ENCODE results near the gene PLK3. TPM values are rescaled to one million over a fixed set of nuclear protein-coding genes. Genes with fewer than 3 reads are reported as not detected.

The PLK3 gene
- total RNA-seq, 1 experiment from 2014 or later: 56.1 TPM

- Histone ChIP-seq H3K27ac (ENCODE audit: low read depth, low read length) (no peak overlapping the region), H3K9me2 (ENCODE audit: insufficient read depth) (no peaks in the 10 kb centered on the region), H2AFZ (ENCODE audit: low read depth, low read length, poor library complexity, severe bottlenecking) (no peak overlapping the region), H3K4me2 (ENCODE audit: low read length) (no peak overlapping the region), H3K9me3 (ENCODE audit: control insufficient read depth in 1 of 2, insufficient read depth in 1 of 2, low read depth in 1 of 2, low read length in 2 of 2) (no peaks in the 10 kb centered on the region), H3K9ac (ENCODE audit: low read length) (no peak overlapping the region), H3K79me2 (ENCODE audit: insufficient read depth, low read length) (no peaks in the 10 kb centered on the region), H3K27me3 (ENCODE audit: insufficient read depth, low read length) (no peaks in the 10 kb centered on the region), H3K36me3 (ENCODE audit: control insufficient read depth in 1 of 2, insufficient read depth in 2 of 2, low read length in 2 of 2) (no peaks in the 10 kb centered on the region), H3K4me1 (ENCODE audit: control insufficient read depth in 1 of 2, insufficient read depth in 2 of 2, low read length in 2 of 2) (no peaks in the 10 kb centered on the region; a peak in 1 of 4 replicates), H3K4me3 (replicated peaks in 1 of 2; ENCODE audit: low read depth in 1 of 2, low read length in 2 of 2) (no peak overlapping the region), H4K20me1 (ENCODE audit: insufficient read depth) (no peaks in the 10 kb centered on the region)
- intact Hi-C loops (cut with micrococcal nuclease): no loop called here
- TF ChIP-seq JUND (IDR thresholded peaks at IDR 0.05) (no peak), SP1 (IDR thresholded peaks at IDR 0.05; ENCODE audit: low read depth) (no peak), CTCF (IDR thresholded peaks at IDR 0.05 in 2 of 3, conservative IDR thresholded peaks at IDR 0.05 in 1 of 3; ENCODE audit: borderline replicate concordance in 1 of 3, insufficient read depth in 1 of 3, low read depth in 2 of 3, low read length in 2 of 3) (no peak)
- DNase-seq (ENCODE audit: low read depth, low spot score): no peak
- BruUV-seq (replicated peaks): no TSS peak
- ATAC-seq: no peak
- ChIA-PET CTCF (no interaction called here), POLR2A (no interaction called here), RAD21 (ENCODE audit: low non-redundant PET in 1 of 2, low total read pairs in 2 of 2, uncharacterized antibody in 2 of 2, unreplicated experiment in 2 of 2) (no interaction called here)
These were observed 51.1 kb downstream of the PLK3 start for GRCh38 chr1:44851308-44851707.

DNA sequence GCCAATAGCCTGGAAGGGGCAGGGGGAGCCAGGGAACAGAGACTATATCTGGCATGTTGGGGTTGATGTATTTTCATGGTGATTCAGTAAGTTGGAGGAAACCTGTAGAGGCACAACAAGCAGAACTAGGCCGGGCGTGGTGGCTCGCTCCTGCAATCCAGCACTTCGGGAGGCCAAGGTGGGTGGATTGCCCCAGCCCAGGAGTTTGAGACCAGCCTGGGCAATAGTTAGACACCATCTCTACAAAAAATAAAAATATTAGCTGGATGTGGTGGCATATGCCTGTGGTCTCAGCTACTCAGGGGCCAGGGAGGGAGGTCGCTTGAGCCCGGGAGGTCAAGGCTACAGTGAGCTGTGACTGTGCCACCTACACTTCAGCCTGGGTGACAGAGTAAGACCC, 53.0 kb downstream of the PLK3 start:
- BruUV-seq (replicated peaks): no TSS peak
- Histone ChIP-seq H3K27ac (ENCODE audit: low read depth, low read length) (no peak overlapping the region), H3K27me3 (ENCODE audit: insufficient read depth, low read length) (no peaks in the 10 kb centered on the region), H4K20me1 (ENCODE audit: insufficient read depth) (no peaks in the 10 kb centered on the region), H2AFZ (ENCODE audit: low read depth, low read length, poor library complexity, severe bottlenecking) (no peak overlapping the region), H3K4me2 (ENCODE audit: low read length) (no peak overlapping the region), H3K36me3 (ENCODE audit: control insufficient read depth in 1 of 2, insufficient read depth in 2 of 2, low read length in 2 of 2) (no peaks in the 10 kb centered on the region), H3K9me2 (ENCODE audit: insufficient read depth) (no peaks in the 10 kb centered on the region), H3K4me3 (replicated peaks in 1 of 2; ENCODE audit: low read depth in 1 of 2, low read length in 2 of 2) (no peak overlapping the region), H3K9ac (ENCODE audit: low read length) (no peak overlapping the region), H3K4me1 (ENCODE audit: control insufficient read depth in 1 of 2, insufficient read depth in 2 of 2, low read length in 2 of 2) (no peaks in the 10 kb centered on the region; a peak in 1 of 4 replicates), H3K9me3 (ENCODE audit: control insufficient read depth in 1 of 2, insufficient read depth in 1 of 2, low read depth in 1 of 2, low read length in 2 of 2) (no peaks in the 10 kb centered on the region), H3K79me2 (ENCODE audit: insufficient read depth, low read length) (no peaks in the 10 kb centered on the region)
- ChIA-PET POLR2A (no interaction called here), RAD21 (ENCODE audit: low non-redundant PET in 1 of 2, low total read pairs in 2 of 2, uncharacterized antibody in 2 of 2, unreplicated experiment in 2 of 2) (no interaction called here), CTCF (interaction anchor here (0.7 kb wide), 1 partner anchor 121 kb away, joined by 3 read pairs; no protein-coding TSS in a partner anchor)
- ATAC-seq (no peak), DNase-seq (ENCODE audit: low read depth, low spot score) (no peak)
- intact Hi-C loops (cut with micrococcal nuclease): no loop called here
- TF ChIP-seq TCF7L2 (IDR thresholded peaks at IDR 0.05; ENCODE audit: borderline replicate concordance, extremely low read depth, insufficient read depth, insufficient read length): no peak
- no peak for TF ChIP-seq SP1 (IDR thresholded peaks at IDR 0.05; ENCODE audit: low read depth)
- no peak for TF ChIP-seq EZH2 (IDR thresholded peaks at IDR 0.05)
- no peak for TF ChIP-seq ZNF274 (IDR thresholded peaks at IDR 0.05; ENCODE audit: low read depth, low read length)
- TF ChIP-seq, protein P1, sequence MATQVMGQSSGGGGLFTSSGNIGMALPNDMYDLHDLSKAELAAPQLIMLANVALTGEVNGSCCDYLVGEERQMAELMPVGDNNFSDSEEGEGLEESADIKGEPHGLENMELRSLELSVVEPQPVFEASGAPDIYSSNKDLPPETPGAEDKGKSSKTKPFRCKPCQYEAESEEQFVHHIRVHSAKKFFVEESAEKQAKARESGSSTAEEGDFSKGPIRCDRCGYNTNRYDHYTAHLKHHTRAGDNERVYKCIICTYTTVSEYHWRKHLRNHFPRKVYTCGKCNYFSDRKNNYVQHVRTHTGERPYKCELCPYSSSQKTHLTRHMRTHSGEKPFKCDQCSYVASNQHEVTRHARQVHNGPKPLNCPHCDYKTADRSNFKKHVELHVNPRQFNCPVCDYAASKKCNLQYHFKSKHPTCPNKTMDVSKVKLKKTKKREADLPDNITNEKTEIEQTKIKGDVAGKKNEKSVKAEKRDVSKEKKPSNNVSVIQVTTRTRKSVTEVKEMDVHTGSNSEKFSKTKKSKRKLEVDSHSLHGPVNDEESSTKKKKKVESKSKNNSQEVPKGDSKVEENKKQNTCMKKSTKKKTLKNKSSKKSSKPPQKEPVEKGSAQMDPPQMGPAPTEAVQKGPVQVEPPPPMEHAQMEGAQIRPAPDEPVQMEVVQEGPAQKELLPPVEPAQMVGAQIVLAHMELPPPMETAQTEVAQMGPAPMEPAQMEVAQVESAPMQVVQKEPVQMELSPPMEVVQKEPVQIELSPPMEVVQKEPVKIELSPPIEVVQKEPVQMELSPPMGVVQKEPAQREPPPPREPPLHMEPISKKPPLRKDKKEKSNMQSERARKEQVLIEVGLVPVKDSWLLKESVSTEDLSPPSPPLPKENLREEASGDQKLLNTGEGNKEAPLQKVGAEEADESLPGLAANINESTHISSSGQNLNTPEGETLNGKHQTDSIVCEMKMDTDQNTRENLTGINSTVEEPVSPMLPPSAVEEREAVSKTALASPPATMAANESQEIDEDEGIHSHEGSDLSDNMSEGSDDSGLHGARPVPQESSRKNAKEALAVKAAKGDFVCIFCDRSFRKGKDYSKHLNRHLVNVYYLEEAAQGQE (IDR thresholded peaks at IDR 0.05; ENCODE audit: low read depth): no peak
- TF ChIP-seq CEBPB (IDR thresholded peaks at IDR 0.05; ENCODE audit: low read depth): no peak
- no peak for TF ChIP-seq CBX3 (IDR thresholded peaks at IDR 0.05; ENCODE audit: low read depth)
- TF ChIP-seq JUND (IDR thresholded peaks at IDR 0.05): no peak
- no peak for TF ChIP-seq ELF1 (IDR thresholded peaks at IDR 0.05; ENCODE audit: borderline replicate concordance, low read depth)
- TF ChIP-seq POLR2A (IDR thresholded peaks at IDR 0.05; ENCODE audit: borderline replicate concordance, extremely low read depth, insufficient read depth, insufficient read length): no peak
- TF ChIP-seq YY1 (IDR thresholded peaks at IDR 0.05; ENCODE audit: extremely low read depth, insufficient replicate concordance, low read depth, low read length): no peak
- TF ChIP-seq EGR1 (IDR thresholded peaks at IDR 0.05; ENCODE audit: low read depth): no peak
- no peak for TF ChIP-seq FOSL1 (IDR thresholded peaks at IDR 0.05; ENCODE audit: low read depth)
